Gastrocnemius medialis (tissue), 4 donors: ENCODE measurements around the gene BIK. TPM values are rescaled to one million over a fixed set of nuclear protein-coding genes. Genes with fewer than 3 reads are reported as not detected.
A peak's percentile ranks its signal among the peaks of the same experiment; 100 is the strongest.
"Not testable (repeated sequence)": the region's sequence is repeated elsewhere in the genome, so short reads cannot be mapped to it uniquely, and the experiment has no call there.

Experiments used
- ATAC-seq, 2 donors: fragments of 150-250 bp; one replicate each; pipeline ENCODE4 v1.9.1; 2016
- DNase-seq, 2 donors: peaks; one replicate each; pipeline ENCODE4 v3.0.0-alpha.2; 2019
- H3K27ac ChIP-seq, 4 donors: fragments of 200-600 bp; sonication (generic); 1 replicate in 1 of 4; 2 replicates in 3 of 4; pipeline ENCODE4 v1.5.1; 2016 to 2018; ENCODE audit warnings: mild to moderate bottlenecking in 2 of 4, moderate library complexity in 1 of 4
- H3K27me3 ChIP-seq, 3 donors: fragments of 200-600 bp; sonication (generic) in 2 of 3; 1 replicate in 1 of 3; 2 replicates in 2 of 3; pipeline versions ENCODE4 v1.5.1 to v1.6.0; 2016 to 2019; ENCODE audit warnings: mild to moderate bottlenecking in 1 of 3, moderate library complexity in 1 of 3
- H3K36me3 ChIP-seq, 2 donors: fragments of 200-600 bp; sonication (generic) in 1 of 2; one replicate each; pipeline ENCODE4 v1.5.1; 2017 to 2018
- H3K4me1 ChIP-seq, 2 donors: fragments of 200-600 bp; sonication (generic) in 1 of 2; one replicate each; pipeline ENCODE4 v1.5.1; 2016 to 2017; ENCODE audit warnings: mild to moderate bottlenecking in 2 of 2
- H3K4me3 ChIP-seq, 4 donors: fragments of 200-600 bp; sonication (generic) in 3 of 4; 1 replicate in 1 of 4; 2 replicates in 3 of 4; pipeline ENCODE4 v1.5.1; 2016 to 2019; ENCODE audit warnings: mild to moderate bottlenecking in 2 of 4
- H3K9me3 ChIP-seq, 3 donors: fragments of 200-600 bp; sonication (generic) in 2 of 3; 1 replicate in 1 of 3; 2 replicates in 2 of 3; pipeline ENCODE4 v1.5.1; 2016 to 2019
- POLR2A ChIP-seq, 2 donors: fragments of 450-650 bp; IDR thresholded peaks; one replicate each; pipeline ENCODE4 v1.6.1; 2017; ENCODE audit warnings: antibody characterized with exemption in 2 of 2, mild to moderate bottlenecking in 2 of 2, moderate library complexity in 2 of 2
- in situ Hi-C, 4 donors: fragments of 200-750 bp; cut with MboI; loops; one replicate each; pipeline versions ENCODE4 v1.15.0 to v1.8.0; 2017; ENCODE audit warnings: low sequenced_read_pairs in 4 of 4
- intact Hi-C: fragments of 100-400 bp; cut with DNase I; formaldehyde crosslinking; loops from one replicate; pipeline ENCODE4 v1.15.1; 2023; ENCODE audit warnings: low total_unique reads
- total RNA-seq, 4 donors: library from RNA; depleted of rRNA; stranded (reverse); fragments of >200 nt; gene quantifications; one replicate each; pipeline versions ENCODE4 v1.1.0 to v1.2.3, GENCODE V29; 2016
- TF ChIP-seq, protein P1 (sequence below), 5 experiments: fragments of 450-650 bp in 3 of 5; fragments of 200-600 bp in 2 of 5; sonication (generic) in 2 of 5; IDR thresholded peaks in 4 of 5; conservative IDR thresholded peaks in 1 of 5; 1 replicate in 4 of 5; 2 replicates in 1 of 5; pipeline ENCODE4 v1.5.1; 2016 to 2019; ENCODE audit warnings: antibody characterized with exemption in 5 of 5, mild to moderate bottlenecking in 3 of 5, moderate library complexity in 3 of 5

BIK gene
- total RNA-seq, 4 donors from 2014 or later: not detected

DNA sequence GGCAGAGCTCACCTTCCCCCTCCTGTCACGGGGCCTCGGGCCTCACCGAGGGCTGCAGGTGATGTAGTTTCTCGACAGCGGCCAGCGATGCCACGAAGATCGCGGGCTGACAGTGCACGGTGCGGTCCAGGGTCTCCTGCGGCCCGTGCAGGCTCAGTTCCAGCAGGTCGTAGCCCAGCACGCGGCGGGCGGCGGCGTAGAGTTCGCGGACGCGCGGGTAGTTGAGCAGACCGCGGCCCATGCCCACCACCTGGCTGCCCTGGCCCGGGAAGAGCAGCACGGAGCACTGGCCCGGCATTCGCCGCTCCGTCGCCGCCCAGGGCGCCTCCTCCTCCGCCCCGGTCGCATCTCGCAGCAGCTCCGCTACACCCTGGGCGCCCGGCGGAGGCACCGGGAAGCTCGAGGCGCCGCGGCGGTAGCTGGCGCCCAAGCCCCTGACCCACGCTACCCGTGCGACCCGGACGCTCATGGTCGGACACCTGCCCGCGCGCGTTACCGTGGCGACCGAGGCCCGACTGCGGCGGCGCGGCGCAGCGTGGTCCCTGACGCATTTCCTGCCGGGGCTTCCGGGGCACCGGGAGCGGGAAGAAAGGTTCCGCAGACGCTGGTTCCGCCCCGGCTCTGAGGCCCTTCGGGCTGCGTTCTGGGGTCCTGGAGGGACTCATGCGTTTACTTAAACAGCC lies 32.5 kb downstream of the BIK start, which contains the start of gene MCAT:
Gene MCAT, minus strand, starts transcription at position 519 of the 683 bp plus-strand sequence. Its CDS starts 50 bp downstream, at position 469.
- no peaks in the 10 kb centered on the region for H3K27me3 ChIP-seq
- ATAC-seq (peak; percentile 95 to 97), DNase-seq (peak; percentile 72 to 75)
- in situ Hi-C loops: no loop called here
- peak within 1 kb of the TSS; percentile 78 to 99 (median 90) for H3K4me3 ChIP-seq
- no peaks in the 10 kb centered on the region for H3K9me3 ChIP-seq
- intact Hi-C loops: loop anchor here (1.0 to 10.0 kb wide), 3 partner anchors 8 to 672 kb away; partner anchors contain the start of genes EFCAB6, TSPO and TTLL12
- H3K36me3 ChIP-seq: peaks cover 0 to 30% of the 10 kb centered on the region in 2 donors
- TF ChIP-seq, protein P1, sequence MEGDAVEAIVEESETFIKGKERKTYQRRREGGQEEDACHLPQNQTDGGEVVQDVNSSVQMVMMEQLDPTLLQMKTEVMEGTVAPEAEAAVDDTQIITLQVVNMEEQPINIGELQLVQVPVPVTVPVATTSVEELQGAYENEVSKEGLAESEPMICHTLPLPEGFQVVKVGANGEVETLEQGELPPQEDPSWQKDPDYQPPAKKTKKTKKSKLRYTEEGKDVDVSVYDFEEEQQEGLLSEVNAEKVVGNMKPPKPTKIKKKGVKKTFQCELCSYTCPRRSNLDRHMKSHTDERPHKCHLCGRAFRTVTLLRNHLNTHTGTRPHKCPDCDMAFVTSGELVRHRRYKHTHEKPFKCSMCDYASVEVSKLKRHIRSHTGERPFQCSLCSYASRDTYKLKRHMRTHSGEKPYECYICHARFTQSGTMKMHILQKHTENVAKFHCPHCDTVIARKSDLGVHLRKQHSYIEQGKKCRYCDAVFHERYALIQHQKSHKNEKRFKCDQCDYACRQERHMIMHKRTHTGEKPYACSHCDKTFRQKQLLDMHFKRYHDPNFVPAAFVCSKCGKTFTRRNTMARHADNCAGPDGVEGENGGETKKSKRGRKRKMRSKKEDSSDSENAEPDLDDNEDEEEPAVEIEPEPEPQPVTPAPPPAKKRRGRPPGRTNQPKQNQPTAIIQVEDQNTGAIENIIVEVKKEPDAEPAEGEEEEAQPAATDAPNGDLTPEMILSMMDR (IDR thresholded peaks at IDR 0.05 in 4 of 5, conservative IDR thresholded peaks at IDR 0.05 in 1 of 5): no peak
- peak; percentile 49 to 56 for TF ChIP-seq POLR2A (IDR thresholded peaks at IDR 0.05)
- peaks cover 9 to 17% of the 10 kb centered on the region in 2 donors for H3K4me1 ChIP-seq
- H3K27ac ChIP-seq: peak within 1 kb of the TSS; percentile 72 to 84 (median 72)

DNA sequence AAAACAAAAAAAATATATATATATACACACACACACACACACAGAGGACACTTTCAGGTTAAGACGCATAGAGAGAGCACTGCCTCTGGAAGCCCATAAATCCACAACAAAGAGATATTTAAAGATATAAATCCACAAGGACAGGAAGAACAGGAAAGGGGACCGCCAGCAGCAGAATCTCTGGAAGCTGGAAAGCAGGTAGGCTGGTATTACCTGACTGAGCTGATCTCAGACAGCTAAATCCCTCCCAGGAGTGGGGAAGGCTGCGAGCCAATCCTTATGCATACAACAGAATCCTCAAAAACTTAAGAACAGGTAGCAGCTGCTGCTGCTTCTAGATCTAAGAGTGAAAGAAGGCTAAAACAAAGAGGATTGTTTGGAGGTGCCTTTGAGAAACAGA lies 34.4 kb downstream of the BIK start:
- Histone ChIP-seq H3K4me3 (no peak overlapping the region), H3K36me3 (peaks cover 0 to 13% of the 10 kb centered on the region in 2 donors)
- intact Hi-C loops: loop anchor here (10.0 kb wide), 1 partner anchor 670 kb away; the partner anchor contains the start of gene EFCAB6

DNA sequence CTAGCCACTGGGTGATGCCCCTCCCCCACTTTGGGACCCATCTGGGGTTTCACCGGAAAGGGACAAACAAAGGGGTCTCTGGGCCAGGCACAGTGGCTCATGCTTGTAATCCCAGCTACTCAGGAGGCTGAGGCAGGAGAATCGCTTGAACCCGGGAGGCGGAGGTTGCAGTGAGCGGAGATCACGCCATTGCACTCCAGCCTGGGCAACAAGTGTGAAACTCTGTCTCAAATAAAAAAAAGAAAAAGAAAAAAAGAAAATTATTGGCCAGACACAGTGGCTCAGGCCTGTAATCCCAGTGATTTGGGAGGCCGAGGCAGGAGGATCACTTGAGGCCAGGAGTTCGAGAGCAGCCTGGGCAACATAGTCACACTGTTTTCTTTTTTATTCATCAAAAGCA lies 34.8 kb downstream of the BIK start:
- H3K27me3 ChIP-seq, H3K4me3 ChIP-seq, H3K36me3 ChIP-seq, H3K9me3 ChIP-seq, DNase-seq, H3K27ac ChIP-seq, ATAC-seq, in situ Hi-C loops: not testable (repeated sequence)
- intact Hi-C loops: loop anchor here (10.0 kb wide), 1 partner anchor 669 kb away; the partner anchor contains the start of gene EFCAB6
- peaks cover 9 to 17% of the 10 kb centered on the region in 2 donors for H3K4me1 ChIP-seq

More for the DNA sequence above, 34.4 kb downstream of the BIK start:
- TF ChIP-seq POLR2A (IDR thresholded peaks at IDR 0.05): no peak
- TF ChIP-seq, protein P1 (IDR thresholded peaks at IDR 0.05 in 4 of 5, conservative IDR thresholded peaks at IDR 0.05 in 1 of 5): no peak
- Histone ChIP-seq H3K27ac (no peak overlapping the region), H3K4me1 (peaks cover 9 to 17% of the 10 kb centered on the region in 2 donors), H3K27me3 (no peaks in the 10 kb centered on the region), H3K9me3 (no peaks in the 10 kb centered on the region)
- DNase-seq (no peak), ATAC-seq (no peak)
- in situ Hi-C loops: no loop called here

DNA sequence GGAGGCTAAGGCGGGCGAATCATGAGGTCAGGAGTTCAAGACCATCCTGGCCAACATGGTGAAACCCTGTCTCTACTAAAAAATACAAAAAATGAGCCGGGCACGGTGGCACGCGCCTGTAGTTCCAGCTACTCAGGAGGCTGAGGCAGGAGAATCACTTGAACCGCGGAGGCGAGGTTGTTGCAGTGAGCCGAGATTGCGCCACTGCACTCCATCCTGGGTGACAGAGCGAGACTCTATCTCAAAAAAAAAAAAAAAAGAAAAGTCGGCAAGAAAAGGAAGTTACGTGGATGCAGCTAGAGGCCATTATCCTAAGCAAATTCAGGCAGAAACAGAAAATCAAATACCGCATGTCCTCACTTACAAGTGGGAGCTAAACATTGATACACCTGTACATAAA lies 35.8 kb downstream of the BIK start:
- H3K9me3 ChIP-seq, in situ Hi-C loops, H3K27me3 ChIP-seq, H3K36me3 ChIP-seq, H3K27ac ChIP-seq, DNase-seq, H3K4me3 ChIP-seq, ATAC-seq: not testable (repeated sequence)
- intact Hi-C loops: loop anchor here (10.0 kb wide), 1 partner anchor 668 kb away; the partner anchor contains the start of gene EFCAB6
- peaks cover 14 to 17% of the 10 kb centered on the region in 2 donors for H3K4me1 ChIP-seq

DNA sequence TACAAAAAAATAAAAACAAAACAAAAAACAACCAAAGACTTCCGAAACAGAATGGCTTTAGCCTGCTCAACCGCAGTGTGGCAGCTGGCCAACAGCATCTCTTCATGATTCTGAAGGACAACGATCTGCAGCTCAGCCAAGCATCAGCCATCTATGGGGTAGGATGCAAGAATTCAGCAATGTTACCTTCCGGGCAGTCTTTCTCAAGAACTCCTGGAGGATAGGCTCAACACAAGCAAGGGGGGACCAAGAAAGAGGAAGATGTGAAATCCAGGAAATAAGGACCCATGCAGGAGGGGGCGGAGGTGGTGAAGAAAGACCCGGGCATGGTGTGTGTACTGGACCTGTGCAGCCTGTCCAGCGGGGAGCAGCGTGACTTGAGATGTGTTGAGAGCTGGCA lies 37.3 kb downstream of the BIK start:
- no peak for DNase-seq
- no peak overlapping the region for H3K4me3 ChIP-seq
- in situ Hi-C loops (no loop called here), intact Hi-C loops (loop anchor here (10.0 kb wide), 1 partner anchor 667 kb away; the partner anchor contains the start of gene EFCAB6)
- no peaks in the 10 kb centered on the region for H3K36me3 ChIP-seq
- H3K27ac ChIP-seq: no peak overlapping the region
- no peaks in the 10 kb centered on the region for H3K9me3 ChIP-seq
- H3K4me1 ChIP-seq: peaks cover 17 to 18% of the 10 kb centered on the region in 2 donors
- ATAC-seq: no peak
- no peaks in the 10 kb centered on the region for H3K27me3 ChIP-seq
- TF ChIP-seq, protein P1 (IDR thresholded peaks at IDR 0.05 in 4 of 5, conservative IDR thresholded peaks at IDR 0.05 in 1 of 5): no peak
- no peak for TF ChIP-seq POLR2A (IDR thresholded peaks at IDR 0.05)
